GM23338 (cell line): ENCODE data around the gene PDZK1IP1.
A peak's percentile ranks its signal among the peaks of the same experiment; 100 is the strongest.

Experiments used
- CREB1 ChIP-seq: fragments of 250-450 bp; sonication (Bioruptor Pico); IDR thresholded peaks from 2 replicates; pipeline ENCODE4 v1.5.0; 2020; ENCODE audit warnings: low read depth, mild to moderate bottlenecking, moderate library complexity
- CTCF ChIP-seq, 2 experiments: fragments of 200-600 bp in 1 of 2; sonication (generic) in 1 of 2; conservative IDR thresholded peaks; 2 replicates each; pipeline versions ENCODE4 v1.5.1 to v1.6.1; 2016 to 2017; ENCODE audit warnings: antibody characterized with exemption in 2 of 2, low read depth in 2 of 2, mild to moderate bottlenecking in 2 of 2, moderate library complexity in 1 of 2
- ETS1 ChIP-seq: IDR thresholded peaks from 2 replicates; pipeline ENCODE4 v1.6.1; 2016; ENCODE audit warnings: antibody characterized with exemption
- EZH2 ChIP-seq: fragments of 200-600 bp; sonication (generic); IDR thresholded peaks from one replicate; pipeline ENCODE4 v1.8.0; 2017; ENCODE audit warnings: antibody characterized with exemption, mild to moderate bottlenecking, low read depth; ENCODE audit not compliant: unreplicated experiment
- EZH2phosphoT487 ChIP-seq: fragments of 200-600 bp; sonication (generic); IDR thresholded peaks from one replicate; pipeline ENCODE4 v1.8.1; 2018; ENCODE audit warnings: antibody characterized with exemption; ENCODE audit not compliant: unreplicated experiment
- JUNB ChIP-seq: IDR thresholded peaks from one replicate; pipeline ENCODE4 v1.6.1; 2016; ENCODE audit warnings: antibody characterized with exemption; ENCODE audit not compliant: unreplicated experiment
- NANOG ChIP-seq: IDR thresholded peaks from 2 replicates; pipeline ENCODE4 v1.6.1; 2016; ENCODE audit warnings: antibody characterized with exemption, borderline replicate concordance
- POLR2AphosphoS5 ChIP-seq: IDR thresholded peaks from 2 replicates; pipeline ENCODE4 v1.6.1; 2016; ENCODE audit warnings: antibody characterized with exemption, low read depth
- REST ChIP-seq: IDR thresholded peaks from one replicate; pipeline ENCODE4 v1.6.1; 2018; ENCODE audit warnings: antibody characterized with exemption; ENCODE audit not compliant: unreplicated experiment
- ZNF114 ChIP-seq: fragments of 250-450 bp; sonication (Bioruptor Pico); IDR thresholded peaks from 2 replicates; pipeline ENCODE4 v1.5.0; 2020; ENCODE audit warnings: mild to moderate bottlenecking, moderate library complexity

GRCh38 chr1:47192458-47193384, 2.9 kb upstream of the PDZK1IP1 start:
- TF ChIP-seq POLR2AphosphoS5: no peak
- peak; percentile 96 to 99 for TF ChIP-seq CTCF (conservative IDR thresholded peaks at IDR 0.05; ENCODE audit: low read depth in 2 of 2)
- no peak for TF ChIP-seq NANOG
- peak; percentile 19 for TF ChIP-seq EZH2
- TF ChIP-seq JUNB: no peak
- TF ChIP-seq EZH2phosphoT487: no peak
- peak; percentile 43; the same call in 1 of the 2 replicates for TF ChIP-seq CREB1 (CRISPR knock-in tag)
- no peak for TF ChIP-seq REST
- TF ChIP-seq ZNF114 (CRISPR knock-in tag): no peak
- TF ChIP-seq ETS1: no peak
